B cell (primary cell): ENCODE measurements around the gene DDR1.

Experiments
- EZH2 ChIP-seq: IDR thresholded peaks from 2 replicates; pipeline ENCODE4 v1.6.1; 2012; ENCODE audit warnings: borderline replicate concordance, low read depth, mild to moderate bottlenecking, moderate library complexity, low read length; ENCODE audit not compliant: insufficient read depth, poor library complexity, severe bottlenecking
- TF ChIP-seq, protein P1 (sequence below): fragments of 200-600 bp; IDR thresholded peaks from one replicate; pipeline ENCODE4 v1.8.0; 2022; ENCODE audit warnings: antibody characterized with exemption, mild to moderate bottlenecking

DNA sequence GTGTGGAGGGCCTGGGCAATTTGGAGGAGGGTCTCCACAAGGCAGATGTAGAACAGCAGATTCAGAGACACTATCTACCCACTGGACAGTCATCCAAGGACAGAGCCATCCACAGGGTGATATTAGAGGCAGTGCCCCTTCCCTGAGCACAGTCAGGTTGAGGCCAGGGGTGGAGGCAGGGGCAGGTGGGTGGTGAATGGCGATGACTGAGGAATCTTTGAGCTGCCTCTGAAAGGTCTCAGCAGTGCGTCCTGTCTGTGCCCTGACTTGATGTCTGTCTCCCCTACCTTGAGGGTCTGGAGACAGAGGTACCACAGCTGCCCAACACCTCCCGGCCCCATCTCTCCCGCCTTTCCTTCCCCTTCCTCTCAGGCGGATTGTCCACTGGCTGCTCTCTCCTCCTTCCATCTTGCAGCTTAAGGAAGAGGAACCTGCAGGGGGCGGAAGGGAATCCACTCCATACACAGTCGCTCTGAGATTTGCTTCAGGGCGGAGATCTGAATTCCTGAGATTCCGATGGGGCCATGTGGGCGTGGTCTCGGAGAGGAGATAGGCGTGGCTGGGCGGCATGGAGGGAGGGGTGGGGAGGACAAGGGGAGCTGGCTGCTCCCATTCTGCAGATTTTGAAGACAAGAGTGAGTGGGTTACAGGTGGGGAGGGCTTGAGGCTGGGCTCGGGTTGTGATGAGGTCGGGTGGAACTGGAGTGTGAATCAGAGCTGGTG lies 58.2 kb downstream of the DDR1 start:
- TF ChIP-seq, protein P1, sequence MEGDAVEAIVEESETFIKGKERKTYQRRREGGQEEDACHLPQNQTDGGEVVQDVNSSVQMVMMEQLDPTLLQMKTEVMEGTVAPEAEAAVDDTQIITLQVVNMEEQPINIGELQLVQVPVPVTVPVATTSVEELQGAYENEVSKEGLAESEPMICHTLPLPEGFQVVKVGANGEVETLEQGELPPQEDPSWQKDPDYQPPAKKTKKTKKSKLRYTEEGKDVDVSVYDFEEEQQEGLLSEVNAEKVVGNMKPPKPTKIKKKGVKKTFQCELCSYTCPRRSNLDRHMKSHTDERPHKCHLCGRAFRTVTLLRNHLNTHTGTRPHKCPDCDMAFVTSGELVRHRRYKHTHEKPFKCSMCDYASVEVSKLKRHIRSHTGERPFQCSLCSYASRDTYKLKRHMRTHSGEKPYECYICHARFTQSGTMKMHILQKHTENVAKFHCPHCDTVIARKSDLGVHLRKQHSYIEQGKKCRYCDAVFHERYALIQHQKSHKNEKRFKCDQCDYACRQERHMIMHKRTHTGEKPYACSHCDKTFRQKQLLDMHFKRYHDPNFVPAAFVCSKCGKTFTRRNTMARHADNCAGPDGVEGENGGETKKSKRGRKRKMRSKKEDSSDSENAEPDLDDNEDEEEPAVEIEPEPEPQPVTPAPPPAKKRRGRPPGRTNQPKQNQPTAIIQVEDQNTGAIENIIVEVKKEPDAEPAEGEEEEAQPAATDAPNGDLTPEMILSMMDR, result no peak
- no peak for TF ChIP-seq EZH2
